ENCODE results near the gene PNPLA7. TPM values are rescaled to one million over a fixed set of nuclear protein-coding genes. Genes with fewer than 3 reads are reported as not detected.
"Not testable (repeated sequence)": the region's sequence is repeated elsewhere in the genome, so short reads cannot be mapped to it uniquely, and the experiment has no call there.

The PNPLA7 gene
- total RNA-seq, result 1 to 10 TPM; 2.6 to 3.4 TPM

DNA sequence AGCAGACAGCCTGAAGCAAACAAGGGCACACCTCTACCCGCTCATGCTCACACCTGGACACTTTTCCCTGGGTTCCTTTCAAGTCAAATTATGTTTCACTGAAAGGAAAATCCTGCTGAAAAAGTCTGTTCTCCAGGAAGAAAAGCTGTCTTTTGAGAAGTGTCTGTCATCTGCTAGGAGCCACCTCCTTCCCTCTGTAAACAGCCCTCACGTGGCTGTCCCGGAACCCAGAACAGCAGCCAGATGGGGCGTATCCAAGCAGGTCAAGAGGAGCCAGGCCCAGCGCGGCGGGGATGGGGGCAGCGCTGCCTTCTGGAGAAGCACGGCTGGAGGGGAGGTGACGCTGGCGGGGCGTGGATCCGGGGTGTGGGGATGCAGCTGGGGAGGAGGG, at the start of gene PNPLA7:
Gene PNPLA7 (minus strand): TSS at position 172 of the 391 bp plus-strand sequence. CDS start 205 bp downstream, outside the sequence.
- ChIA-PET POLR2A (no interaction called here), CTCF (no interaction called here)

DNA sequence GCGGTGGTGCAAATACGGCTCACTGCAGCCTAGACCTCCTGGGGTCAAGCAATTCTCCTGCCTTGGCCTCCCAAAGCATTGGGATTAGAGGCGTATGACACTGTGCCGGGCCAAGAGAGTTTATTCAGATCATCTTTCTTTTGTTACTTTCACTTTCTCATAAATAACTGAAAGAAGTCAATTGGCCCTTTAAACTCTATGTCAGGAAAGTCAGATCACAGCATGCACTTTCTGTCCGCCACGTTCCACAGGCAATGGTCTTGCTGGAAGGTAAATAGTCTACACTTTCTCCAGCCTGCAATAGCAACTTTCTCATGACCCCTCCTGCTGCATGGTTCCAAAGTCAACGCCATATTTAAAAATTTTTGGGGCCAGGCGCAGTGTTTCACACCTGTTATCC, 48.7 kb upstream of the PNPLA7 start:
- CTCF ChIA-PET, result no interaction called here
- POLR2A ChIA-PET, result no interaction called here

DNA sequence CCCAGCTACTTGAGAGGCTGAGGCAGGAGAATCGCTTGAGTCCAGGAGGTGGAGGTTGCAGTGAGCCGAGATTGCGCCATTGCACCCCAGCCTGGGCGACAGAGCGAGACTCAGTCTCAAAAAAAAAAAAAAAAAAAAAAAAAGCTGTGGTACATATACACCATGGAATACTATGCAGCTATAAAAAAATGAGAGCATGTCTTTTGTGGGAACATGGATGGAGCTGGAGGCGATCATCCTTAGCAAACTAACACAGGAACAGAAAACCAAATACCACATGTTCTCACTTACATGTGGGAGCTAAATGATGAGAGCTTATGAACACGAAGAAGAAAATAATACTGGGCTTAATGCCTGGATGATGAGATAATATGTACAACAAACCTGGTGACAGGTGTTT, 46.4 kb upstream of the PNPLA7 start:
- CTCF ChIA-PET, result not testable (repeated sequence)

DNA sequence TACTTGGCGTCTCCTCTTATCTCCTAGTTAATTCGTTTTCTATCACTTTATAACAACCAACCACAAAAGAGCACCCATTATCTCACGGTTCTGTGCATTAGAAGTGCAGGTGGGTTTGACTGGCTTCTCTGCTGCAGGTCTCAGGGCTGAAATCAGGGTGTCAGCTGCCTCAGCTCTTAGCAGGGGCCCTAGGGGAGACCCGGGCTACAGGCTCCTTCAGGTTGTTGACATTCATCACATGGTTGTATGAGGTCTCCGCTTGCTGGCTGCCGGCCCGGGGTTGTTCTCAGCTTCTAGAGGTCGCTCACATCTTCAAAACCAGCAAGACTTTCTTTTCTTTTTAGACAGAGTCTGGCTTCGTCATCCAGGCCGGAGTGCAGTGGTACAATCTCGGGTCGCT, 43.0 kb upstream of the PNPLA7 start:
- CTCF ChIA-PET, result interaction anchor here (1.1 to 1.8 kb wide), 2 partner anchors 14 to 15 kb away, joined by 3 to 5 read pairs; partner anchors contain the start of gene DPH7
- POLR2A ChIA-PET, result no interaction called here

More for the DNA sequence above, 46.4 kb upstream of the PNPLA7 start:
- POLR2A ChIA-PET, result interaction anchor here (0.6 to 0.7 kb wide), 3 partner anchors 17 to 577 kb away, joined by 3 to 9 read pairs (median 6); no protein-coding TSS in a partner anchor

DNA sequence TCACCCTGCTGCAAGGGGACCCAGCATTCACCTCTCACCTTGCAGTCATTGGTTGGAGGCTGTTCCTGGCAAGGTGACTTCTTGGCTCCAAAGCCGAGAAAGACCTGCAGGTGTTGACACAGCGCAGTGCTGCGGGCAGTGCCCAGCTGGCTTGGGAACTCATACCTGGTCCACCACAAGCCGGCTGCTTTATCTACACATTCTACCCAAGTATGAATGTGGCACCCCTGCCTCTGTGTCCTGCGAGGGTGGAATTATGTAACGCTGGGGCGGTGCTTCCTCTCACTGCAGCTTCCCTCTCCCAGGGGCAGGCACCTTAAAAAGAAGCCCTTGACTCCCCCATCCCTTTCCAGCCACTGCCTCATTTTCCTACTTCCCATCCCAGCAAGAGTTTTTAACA, 42.6 kb upstream of the PNPLA7 start:
- CTCF ChIA-PET, result interaction anchor here (1.1 to 1.8 kb wide), 2 partner anchors 14 to 15 kb away, joined by 3 to 5 read pairs; partner anchors contain the start of gene DPH7
- POLR2A ChIA-PET, result no interaction called here

DNA sequence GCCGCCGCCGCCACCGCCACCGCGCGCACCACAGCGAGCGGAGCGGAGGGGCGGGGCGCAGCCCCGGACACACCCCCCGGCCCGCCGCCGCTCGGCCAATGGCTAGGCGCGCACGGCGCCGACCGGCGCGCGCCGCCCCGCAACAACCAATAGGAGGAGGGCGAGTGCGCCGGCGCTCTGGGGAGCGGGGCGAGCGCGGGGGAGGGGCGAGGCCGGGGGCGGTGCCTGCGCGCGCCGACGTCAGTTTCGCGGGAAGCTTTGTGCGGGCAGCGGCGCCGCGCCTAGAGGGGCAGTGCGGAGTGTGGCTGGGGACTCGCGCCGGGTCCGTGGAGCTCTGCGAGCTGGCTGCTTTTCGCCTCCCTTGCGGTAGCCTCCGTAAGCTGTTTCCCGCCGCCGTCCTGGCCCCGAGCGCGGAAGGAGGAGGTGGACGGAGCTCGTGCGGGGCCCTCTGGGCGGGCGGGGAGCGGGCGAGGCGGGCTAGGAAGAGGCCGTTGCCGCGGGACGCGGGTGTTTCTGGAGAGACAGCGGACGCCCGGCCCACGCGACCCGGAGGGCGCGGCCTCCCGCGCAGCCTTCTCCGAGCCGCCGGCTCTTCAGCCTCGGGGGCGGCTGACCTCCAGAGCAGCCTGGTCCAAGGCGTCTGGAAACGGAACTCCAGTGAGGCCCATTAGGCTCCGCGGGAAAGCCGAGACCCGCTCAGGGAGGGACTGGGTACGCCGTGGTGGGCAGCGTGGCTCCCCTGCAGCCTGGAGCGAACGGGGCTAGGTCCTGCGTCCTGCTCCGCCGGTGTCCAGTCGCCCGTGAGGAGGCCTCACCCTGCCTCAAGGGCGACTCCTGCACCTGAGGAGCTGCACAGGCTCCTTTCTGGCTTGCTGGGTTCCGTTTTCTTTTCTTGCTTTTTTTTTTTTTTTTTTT, 40.5 kb upstream of the PNPLA7 start, which contains the start of gene ZMYND19:
Gene ZMYND19 (minus strand): TSS at position 44 of the 915 bp plus-strand sequence. CDS start 249 bp downstream, outside the sequence.
- ChIA-PET CTCF (interaction anchor here (0.9 to 1.3 kb wide), 3 partner anchors 12 to 145 kb away, joined by 3 read pairs; no protein-coding TSS in a partner anchor), POLR2A (interaction anchor here (0.6 to 1.4 kb wide), 5 partner anchors 10 to 39 kb away, joined by 3 to 6 read pairs (median 3); partner anchors contain the start of genes ARRDC1, EHMT1 and MRPL41)

DNA sequence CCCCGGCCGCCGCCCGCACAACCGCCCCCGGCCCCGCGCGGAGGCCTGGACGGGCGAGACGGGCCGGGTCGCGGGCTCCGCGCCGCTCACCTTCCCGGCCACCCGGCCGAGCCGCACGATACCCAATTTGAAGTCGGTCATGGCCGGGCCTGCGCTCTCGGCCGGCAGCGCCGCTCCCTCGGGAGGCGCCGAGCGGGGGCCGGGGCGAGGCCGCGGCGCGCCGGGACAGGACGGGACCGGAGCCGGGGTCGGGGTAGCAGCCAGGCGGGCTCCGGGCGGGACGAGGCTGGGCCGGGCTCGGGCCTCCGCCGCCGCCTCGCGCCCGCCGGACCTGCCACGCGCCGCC, 39.9 kb upstream of the PNPLA7 start:
- ChIA-PET POLR2A (interaction anchor here (1.0 to 1.4 kb wide), 4 partner anchors 9 to 29 kb away, joined by 3 to 6 read pairs (median 4); partner anchors contain the start of genes ARRDC1 and EHMT1), CTCF (interaction anchor here (1.3 kb wide), 1 partner anchor 13 kb away, joined by 3 read pairs; no protein-coding TSS in a partner anchor)

DNA sequence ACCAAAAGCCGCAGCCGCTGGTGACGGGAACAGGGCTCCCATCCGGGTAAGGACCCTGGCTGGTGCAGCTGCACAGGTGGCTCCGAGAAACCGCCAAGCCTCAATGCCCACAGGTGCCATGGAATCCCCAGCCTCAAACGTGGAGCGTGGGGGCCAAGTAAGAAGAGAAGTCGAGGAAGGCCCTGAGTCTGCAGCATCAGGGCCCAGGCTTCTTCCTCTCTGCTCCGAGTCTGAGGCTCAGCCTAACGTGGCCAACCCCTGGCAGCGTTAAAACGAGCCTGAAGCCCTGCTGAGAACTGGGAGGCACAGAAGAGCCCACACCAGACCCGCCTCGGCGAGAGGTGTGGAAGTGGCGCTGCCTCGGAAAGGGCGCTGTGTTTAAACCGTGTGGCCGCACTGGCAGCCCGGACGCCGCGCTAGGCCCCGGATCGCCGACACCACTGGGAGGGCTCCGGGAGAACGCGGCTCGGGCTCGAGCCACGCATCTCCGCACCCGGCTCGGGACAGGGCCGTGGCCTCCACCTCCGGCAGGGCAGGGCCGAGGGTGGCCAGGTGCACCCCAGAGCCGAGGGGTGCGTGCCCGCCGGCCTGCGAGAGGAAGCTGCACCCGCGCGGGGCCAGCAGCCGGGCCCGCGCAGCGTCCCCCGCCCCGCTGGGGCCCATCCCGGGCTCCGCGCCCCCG, 39.4 kb upstream of the PNPLA7 start:
- ChIA-PET CTCF (interaction anchor here (0.6 to 2.4 kb wide), 2 partner anchors 10 to 16 kb away, joined by 3 to 8 read pairs; no protein-coding TSS in a partner anchor), POLR2A (interaction anchor here (1.4 kb wide), 1 partner anchor 10 kb away, joined by 6 read pairs; no protein-coding TSS in a partner anchor)

DNA sequence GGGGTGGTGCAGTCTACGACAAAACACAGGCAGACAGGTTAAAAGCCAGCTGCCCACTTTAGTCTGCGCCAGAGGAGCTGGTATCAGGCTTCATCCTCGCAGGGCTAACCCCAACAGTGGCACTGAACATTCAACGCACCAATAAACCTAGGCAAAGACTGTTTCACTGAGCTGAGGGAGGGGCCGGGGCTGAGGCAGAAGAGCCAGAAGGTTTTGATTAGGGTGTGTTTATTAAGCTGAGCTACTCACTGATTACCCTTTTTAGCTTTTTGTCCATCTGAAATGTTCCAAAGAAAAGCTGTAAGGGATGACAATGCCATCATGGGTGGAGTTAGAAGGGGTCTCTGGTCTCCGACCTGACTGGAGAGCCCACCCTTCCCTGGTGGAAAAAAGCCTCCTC, 38.7 kb upstream of the PNPLA7 start:
- ChIA-PET CTCF (interaction anchor here (1.2 to 2.4 kb wide), 3 partner anchors 9 to 11 kb away, joined by 3 to 8 read pairs (median 5); no protein-coding TSS in a partner anchor), POLR2A (interaction anchor here (0.9 kb wide), 1 partner anchor 11 kb away, joined by 5 read pairs; the partner anchor contains the start of gene DPH7)

DNA sequence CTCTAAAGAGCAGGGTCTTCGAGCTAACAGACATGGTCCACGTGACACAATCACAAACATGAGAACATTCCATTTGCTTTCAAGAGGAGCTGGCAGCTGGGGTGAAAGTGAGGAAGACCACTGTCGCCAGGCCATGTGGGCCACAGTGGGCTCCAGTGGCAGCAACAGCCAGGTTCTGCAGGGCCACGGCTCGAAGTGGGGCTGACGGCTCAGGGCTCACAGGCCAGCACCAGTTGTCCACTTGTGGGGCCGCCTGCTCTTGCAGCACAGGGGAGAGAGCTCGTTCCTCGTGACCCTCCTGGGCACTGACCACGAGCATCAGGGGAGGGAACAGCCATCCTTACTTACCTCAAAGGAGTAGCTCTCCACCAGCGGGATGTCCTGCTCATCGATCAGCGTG, 38.1 kb upstream of the PNPLA7 start:
- POLR2A ChIA-PET, result interaction anchor here (0.9 kb wide), 1 partner anchor 10 kb away, joined by 5 read pairs; the partner anchor contains the start of gene DPH7
- CTCF ChIA-PET, result interaction anchor here (1.2 to 2.4 kb wide), 3 partner anchors 8 to 10 kb away, joined by 3 to 8 read pairs (median 5); no protein-coding TSS in a partner anchor

DNA sequence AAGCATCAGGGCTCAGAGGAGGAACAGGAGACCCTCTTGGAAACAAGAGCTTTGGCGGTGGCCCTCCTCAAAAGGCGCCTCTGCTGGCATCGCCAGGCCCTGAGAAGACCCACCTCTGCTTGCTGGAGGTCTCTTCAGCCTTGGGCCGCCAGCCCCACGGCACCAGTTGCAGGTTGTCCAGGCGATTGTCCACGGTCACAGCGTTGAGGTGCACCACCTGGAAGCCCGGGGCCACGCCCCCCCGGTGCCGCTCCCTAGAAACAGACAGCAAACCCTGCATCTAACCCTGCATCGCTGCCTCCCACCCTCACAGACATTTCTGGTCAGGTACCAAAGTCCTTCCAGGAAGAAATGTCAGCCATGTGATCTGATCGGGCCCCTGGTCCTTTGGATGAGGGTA, 36.7 kb upstream of the PNPLA7 start:
- POLR2A ChIA-PET, result interaction anchor here (0.5 to 0.6 kb wide), 3 partner anchors 14 to 35 kb away, joined by 3 to 10 read pairs (median 3); partner anchors contain the start of gene MRPL41
- CTCF ChIA-PET, result interaction anchor here (1.0 to 2.4 kb wide), 3 partner anchors 8 to 16 kb away, joined by 3 to 8 read pairs (median 5); no protein-coding TSS in a partner anchor

DNA sequence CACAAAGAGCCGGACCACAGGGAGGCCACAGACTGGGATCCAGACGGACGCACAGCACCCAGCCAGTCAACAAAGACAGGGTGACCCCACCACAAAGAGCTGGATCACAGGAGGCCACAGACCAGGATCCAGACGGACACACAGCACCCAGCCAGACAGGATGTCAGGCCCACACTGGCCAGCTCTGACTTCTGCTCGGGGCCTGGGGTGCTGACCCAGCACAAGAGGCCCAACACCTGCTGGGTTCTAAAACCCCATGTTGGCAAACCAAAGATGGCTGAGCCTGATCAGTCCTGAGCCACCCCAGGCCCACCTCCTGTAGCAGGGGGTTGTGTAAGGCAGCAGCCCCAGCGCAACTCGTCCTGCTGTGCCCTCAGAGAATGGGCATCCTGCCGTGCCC, 33.8 kb upstream of the PNPLA7 start:
- ChIA-PET CTCF (no interaction called here), POLR2A (no interaction called here)

DNA sequence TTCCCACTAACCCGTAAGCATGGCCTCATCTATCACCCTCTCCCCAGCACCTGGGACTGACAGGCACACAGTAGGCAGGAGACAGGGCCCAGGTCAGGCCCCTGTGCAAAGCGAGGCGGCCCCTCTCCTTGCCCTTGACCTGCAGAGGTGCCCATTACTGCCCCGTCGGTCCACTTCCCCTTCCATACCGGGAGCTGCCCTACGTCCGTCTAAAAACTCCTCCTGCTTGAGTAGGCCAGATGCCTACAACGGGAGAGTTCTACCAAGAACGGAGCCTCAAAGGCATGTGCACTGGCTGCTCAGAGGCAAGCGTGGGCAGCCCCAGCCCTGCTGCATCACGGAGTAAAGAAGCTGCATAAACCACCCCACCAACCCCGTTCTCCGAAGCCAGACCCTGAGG, 33.1 kb upstream of the PNPLA7 start:
- CTCF ChIA-PET, result no interaction called here
- POLR2A ChIA-PET, result no interaction called here

DNA sequence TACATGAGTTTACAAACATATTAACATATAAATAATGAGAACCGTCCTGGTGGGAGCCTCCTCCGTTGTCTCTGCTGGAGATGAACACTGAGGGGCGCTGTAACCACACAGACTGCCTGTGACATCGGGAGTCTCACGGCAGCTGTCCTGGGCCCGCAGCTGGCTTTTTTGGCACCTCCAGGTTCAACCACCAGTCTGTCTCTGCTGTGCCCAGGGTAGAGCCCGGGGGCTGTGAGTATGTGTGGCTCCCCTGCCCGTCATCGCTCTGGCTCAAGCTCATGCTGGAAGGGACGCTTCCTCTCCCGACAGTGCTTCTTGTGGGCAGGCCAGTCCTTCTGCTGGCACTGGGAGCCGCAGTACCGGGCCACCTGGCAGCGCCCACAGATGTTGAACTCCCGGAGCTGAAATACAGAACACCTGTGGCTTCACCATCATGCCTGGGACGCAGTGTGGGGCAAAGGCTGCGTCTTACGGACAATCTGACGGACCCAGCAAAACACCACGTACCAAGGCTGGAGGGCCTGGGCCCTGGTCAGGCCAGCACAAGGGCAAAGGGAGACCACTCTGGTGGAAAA, 32.2 kb upstream of the PNPLA7 start:
- POLR2A ChIA-PET, result no interaction called here
- CTCF ChIA-PET, result interaction anchor here (0.7 kb wide), 1 partner anchor 88 kb away, joined by 3 read pairs; no protein-coding TSS in a partner anchor

DNA sequence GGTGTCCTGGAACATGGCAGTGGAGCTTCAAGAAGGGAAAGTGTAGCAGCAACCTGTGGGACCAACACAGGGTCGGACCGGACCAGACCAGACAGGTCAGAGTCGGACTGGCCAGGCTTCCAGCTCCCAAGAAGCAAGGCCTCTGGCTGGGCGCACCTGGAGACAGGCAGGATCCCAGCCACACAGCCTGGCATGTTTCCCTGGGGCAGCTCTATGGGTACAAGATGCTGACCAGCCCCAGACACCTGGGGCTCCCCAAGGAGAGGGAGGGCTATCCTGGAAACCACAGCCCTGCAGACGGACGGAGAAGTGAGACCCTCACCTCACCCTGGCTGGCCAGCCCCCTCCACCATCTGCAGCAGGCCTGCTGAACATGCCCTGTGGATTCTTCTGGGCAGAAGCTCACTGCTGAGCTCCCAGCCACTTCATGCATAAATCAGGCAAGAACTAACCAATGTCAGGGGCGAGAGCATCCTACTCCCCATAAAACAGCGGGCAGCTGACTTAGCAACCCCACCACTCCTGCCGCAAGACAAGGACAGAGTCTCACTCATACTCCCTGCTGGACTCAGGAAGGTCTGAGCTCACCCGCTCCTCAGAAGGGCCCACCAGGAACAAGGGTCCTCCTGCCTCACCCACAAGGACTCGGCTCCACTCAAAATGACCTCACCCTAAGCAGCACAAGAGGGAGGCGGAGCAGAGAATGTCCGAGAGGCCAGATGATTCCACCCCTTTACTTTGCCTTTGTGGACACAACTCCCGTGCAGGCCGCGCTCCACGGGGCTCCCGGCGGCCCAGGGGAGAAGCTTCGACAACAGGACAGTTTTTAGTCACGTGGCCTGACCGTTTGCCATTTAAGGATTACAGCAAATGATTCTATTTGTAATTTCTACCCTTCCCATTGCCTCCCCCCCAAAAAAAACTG, 31.4 kb upstream of the PNPLA7 start:
- ChIA-PET CTCF (no interaction called here), POLR2A (no interaction called here)

DNA sequence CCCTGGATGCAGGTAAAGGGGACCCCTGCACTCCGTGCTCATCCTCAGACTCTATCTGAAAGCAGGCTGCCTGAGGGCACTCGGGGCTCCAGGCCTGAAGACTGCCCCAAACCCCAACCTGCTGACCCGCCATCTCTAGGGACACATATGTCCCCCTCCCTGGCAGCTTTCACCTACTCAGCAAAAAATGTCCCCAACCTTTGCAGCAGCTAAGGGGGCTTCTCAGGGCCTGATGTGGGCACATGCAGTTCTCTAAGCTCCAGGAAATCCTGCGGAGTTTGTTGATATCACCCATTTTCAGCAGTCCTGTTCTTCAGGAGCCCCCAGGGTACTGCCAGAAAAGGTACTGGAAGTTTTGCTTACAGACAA, 30.7 kb upstream of the PNPLA7 start:
- ChIA-PET POLR2A (interaction anchor here (1.0 kb wide), 1 partner anchor 10 kb away, joined by 3 read pairs; the partner anchor contains the start of gene ZMYND19), CTCF (no interaction called here)

DNA sequence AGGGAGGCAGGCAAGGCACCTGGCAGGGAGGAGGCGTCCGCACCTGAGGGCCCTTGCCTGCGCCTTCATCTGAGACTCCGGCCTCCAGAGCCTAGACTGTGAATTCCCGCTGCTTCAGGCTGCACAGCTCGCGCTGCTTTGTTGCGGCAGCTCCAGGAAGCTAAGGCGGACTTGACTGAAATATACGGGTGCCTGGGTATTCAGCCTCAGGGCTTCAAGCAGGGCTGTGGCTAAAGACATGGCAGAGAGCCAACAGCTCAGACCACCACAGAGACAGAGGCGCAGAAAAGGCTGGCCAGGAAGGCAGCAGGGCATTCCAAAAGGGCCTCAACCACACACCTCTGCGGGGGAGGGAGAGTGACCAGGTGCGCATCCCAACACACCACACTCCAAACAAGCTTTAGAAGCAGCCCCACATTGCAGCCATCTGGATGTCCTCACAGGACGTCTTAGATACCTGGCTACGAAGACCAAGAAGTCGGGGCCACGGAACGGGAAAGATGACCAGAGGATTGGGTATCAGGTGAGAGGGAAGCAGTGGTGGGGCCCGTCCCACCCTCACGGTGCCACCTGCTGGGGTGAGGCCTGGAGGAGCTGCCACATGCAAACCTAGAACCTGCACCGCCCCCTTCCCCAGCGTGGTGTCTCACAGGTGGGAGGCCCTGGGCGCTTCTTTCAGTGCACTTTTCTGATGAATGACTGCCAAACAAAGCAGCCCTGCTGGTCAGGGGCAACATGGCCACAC, 30.2 kb upstream of the PNPLA7 start:
- ChIA-PET POLR2A (interaction anchor here (1.0 to 1.2 kb wide), 3 partner anchors 10 to 38 kb away, joined by 3 to 8 read pairs (median 6); partner anchors contain the start of genes EHMT1 and ZMYND19), CTCF (interaction anchor here (0.7 to 0.9 kb wide), 2 partner anchors 8 to 50 kb away, joined by 3 to 5 read pairs; no protein-coding TSS in a partner anchor)
